Mucosa of rectum (tissue), 2 donors: ENCODE results near the gene CYTH4.

ENCODE experiments used
- H3K27ac ChIP-seq, 2 donors: one replicate each; pipeline ENCODE4 v1.7.0; 2013; ENCODE audit warnings: inconsistent platforms in 2 of 2, low read depth in 2 of 2, low read length in 2 of 2
- H3K27me3 ChIP-seq, 2 donors: one replicate each; pipeline ENCODE4 v1.7.0; 2013; ENCODE audit warnings: low read length in 2 of 2; ENCODE audit not compliant: control insufficient read depth in 2 of 2, insufficient read depth in 2 of 2
- H3K36me3 ChIP-seq, 2 donors: one replicate each; pipeline ENCODE4 v1.7.0; 2013; ENCODE audit warnings: low read length in 2 of 2; ENCODE audit not compliant: control insufficient read depth in 2 of 2, insufficient read depth in 2 of 2
- H3K4me1 ChIP-seq, 2 donors: one replicate each; pipeline ENCODE4 v1.7.0; 2013; ENCODE audit warnings: low read length in 2 of 2, mild to moderate bottlenecking in 1 of 2; ENCODE audit not compliant: control insufficient read depth in 2 of 2, insufficient read depth in 2 of 2
- H3K4me3 ChIP-seq, 2 donors: one replicate each; pipeline ENCODE4 v1.7.0; 2013; ENCODE audit warnings: low read length in 2 of 2
- H3K9ac ChIP-seq, 2 donors: one replicate each; pipeline ENCODE4 v1.7.0; 2013; ENCODE audit warnings: low read length in 2 of 2, low read depth in 1 of 2, mild to moderate bottlenecking in 1 of 2
- H3K9me3 ChIP-seq, 2 donors: one replicate each; pipeline ENCODE4 v1.7.0; 2013; ENCODE audit warnings: low read length in 2 of 2; ENCODE audit not compliant: control insufficient read depth in 2 of 2
- donor health status: healthy.
- donor health status: Normal muscosa, but diverticular disease.

The CYTH4 gene

GRCh38 chr22:37260155-37260795 is 22.0 kb upstream of the CYTH4 start:
- Histone ChIP-seq H3K9ac (no peak overlapping the region), H3K4me1 (peaks cover 0 to 9% of the 10 kb centered on the region in 2 donors), H3K4me3 (no peak overlapping the region), H3K27ac (no peak overlapping the region), H3K36me3 (no peaks in the 10 kb centered on the region), H3K9me3 (peaks cover 4 to 10% of the 10 kb centered on the region in 2 donors), H3K27me3 (peaks cover 0 to 14% of the 10 kb centered on the region in 2 donors)

- Histone ChIP-seq H3K9me3 (peaks cover 4 to 10% of the 10 kb centered on the region in 2 donors), H3K36me3 (no peaks in the 10 kb centered on the region), H3K9ac (no peak overlapping the region), H3K27me3 (peaks cover 0 to 14% of the 10 kb centered on the region in 2 donors), H3K27ac (no peak overlapping the region), H3K4me1 (peaks cover 0 to 9% of the 10 kb centered on the region in 2 donors), H3K4me3 (no peak overlapping the region)
These were observed 21.4 kb upstream of the CYTH4 start for GRCh38 chr22:37260901-37261336.

DNA sequence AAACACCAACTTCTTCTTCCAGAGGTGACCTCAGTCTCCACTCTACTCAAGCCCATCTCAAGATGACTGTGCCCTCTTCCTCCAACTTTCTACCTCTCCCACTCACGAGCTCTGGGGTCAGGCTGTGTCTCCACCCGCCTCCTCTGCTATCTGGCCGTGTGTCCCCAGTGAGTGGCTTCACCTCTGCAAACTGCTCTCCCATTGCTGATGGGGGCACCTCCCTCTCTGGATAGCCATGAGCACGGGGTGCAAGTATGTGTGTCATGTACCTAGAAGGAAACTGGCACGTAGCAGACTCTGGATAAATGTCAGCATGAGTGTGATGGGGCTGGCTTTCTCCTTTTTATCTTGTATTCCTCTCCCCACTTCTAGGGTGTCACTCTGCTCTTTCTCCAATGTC is 20.0 kb upstream of the CYTH4 start:
- no peak overlapping the region for H3K4me3 ChIP-seq
- H3K9ac ChIP-seq: no peak overlapping the region
- no peaks in the 10 kb centered on the region for H3K36me3 ChIP-seq
- peaks cover 4 to 10% of the 10 kb centered on the region in 2 donors for H3K9me3 ChIP-seq
- no peak overlapping the region for H3K27ac ChIP-seq
- H3K27me3 ChIP-seq: peaks cover 0 to 14% of the 10 kb centered on the region in 2 donors
- H3K4me1 ChIP-seq: peaks cover 0 to 12% of the 10 kb centered on the region in 2 donors

DNA sequence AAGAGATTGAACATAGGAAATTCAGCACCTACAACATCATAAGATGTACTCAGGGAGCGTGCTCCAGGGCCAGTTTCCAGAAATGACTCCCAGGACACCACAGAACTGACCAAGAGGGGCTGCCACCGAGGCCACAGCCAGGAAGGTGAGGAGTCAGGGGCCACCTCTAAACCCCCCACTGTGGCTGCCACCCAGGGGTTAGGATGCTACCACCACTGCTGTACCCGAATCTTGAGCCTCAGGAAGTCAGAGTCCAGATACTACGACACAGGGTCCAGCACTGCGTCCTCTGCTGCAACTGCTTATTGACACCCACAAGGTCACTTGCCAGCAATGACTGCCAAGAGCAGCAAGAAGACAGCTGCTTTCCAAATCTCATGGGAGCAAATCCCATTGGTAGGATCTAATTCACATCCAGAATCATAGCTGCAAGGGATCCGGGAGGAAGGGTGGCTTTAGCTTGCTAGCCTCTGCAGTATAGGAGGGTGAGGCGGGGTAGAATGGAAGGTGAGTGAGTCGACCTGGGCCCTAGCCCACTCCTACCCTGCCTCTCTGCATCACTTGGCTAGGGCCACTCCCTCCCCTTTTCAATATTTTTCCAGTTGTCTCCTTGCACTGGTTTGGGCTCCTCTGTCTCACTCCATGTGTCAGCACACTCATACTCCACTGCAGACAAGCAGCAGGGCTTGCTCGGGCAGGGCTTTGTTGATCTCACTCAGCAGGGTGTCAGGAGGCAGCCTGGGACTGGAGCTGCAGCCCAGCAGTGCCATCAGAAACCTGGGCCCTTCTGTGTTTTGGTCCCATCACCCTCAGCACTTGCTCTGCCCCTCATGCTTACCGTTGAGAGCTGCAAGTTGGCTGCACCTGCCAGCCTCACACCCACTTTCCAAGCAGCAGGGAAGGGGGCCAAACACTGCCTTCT is 18.1 kb upstream of the CYTH4 start:
- Histone ChIP-seq H3K9me3 (peaks cover 4 to 10% of the 10 kb centered on the region in 2 donors), H3K4me1 (peaks cover 0 to 9% of the 10 kb centered on the region in 2 donors), H3K27me3 (peaks cover 0 to 8% of the 10 kb centered on the region in 2 donors), H3K36me3 (no peaks in the 10 kb centered on the region), H3K9ac (no peak overlapping the region), H3K27ac (no peak overlapping the region), H3K4me3 (no peak overlapping the region)

GRCh38 chr22:37266581-37267134 is 15.7 kb upstream of the CYTH4 start:
- H3K27ac ChIP-seq: peak overlapping the region in 1 of 2 donors; percentile 56
- H3K36me3 ChIP-seq: no peaks in the 10 kb centered on the region
- H3K9me3 ChIP-seq: peaks cover 4 to 10% of the 10 kb centered on the region in 2 donors
- H3K9ac ChIP-seq: no peak overlapping the region
- no peaks in the 10 kb centered on the region for H3K27me3 ChIP-seq
- H3K4me1 ChIP-seq: peaks cover 0 to 3% of the 10 kb centered on the region in 2 donors
- H3K4me3 ChIP-seq: peak overlapping the region in 1 of 2 donors; percentile 71

DNA sequence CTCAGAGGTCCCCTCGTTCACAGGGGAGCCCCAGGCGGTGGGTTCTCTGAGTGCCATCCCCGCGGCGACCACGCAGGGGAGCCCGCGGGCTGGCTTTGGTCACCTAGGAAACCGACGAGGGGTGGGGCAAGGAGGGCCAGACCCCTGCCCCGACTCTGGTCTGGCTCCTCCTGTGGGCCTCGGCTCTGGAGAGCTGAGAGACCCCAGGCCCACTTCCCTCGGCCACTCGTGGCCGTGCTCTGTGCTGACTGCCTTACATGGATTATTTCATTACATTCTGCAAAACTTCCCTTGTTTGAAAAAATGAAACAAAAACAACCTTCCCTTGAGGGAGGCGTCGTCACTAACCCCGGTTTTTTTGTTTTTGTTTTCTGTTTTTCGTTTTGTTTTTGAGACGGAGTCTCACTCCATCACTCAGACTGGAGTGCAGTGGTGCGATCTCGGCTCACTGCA is 15.1 kb upstream of the CYTH4 start:
- Histone ChIP-seq H3K27ac (peak overlapping the region; percentile 2 to 56), H3K36me3 (no peaks in the 10 kb centered on the region), H3K9ac (peak overlapping the region in 1 of 2 donors; percentile 47), H3K4me1 (peaks cover 0 to 3% of the 10 kb centered on the region in 2 donors), H3K27me3 (no peaks in the 10 kb centered on the region), H3K9me3 (peaks cover 4 to 10% of the 10 kb centered on the region in 2 donors), H3K4me3 (peak overlapping the region; percentile 20 to 71)

DNA sequence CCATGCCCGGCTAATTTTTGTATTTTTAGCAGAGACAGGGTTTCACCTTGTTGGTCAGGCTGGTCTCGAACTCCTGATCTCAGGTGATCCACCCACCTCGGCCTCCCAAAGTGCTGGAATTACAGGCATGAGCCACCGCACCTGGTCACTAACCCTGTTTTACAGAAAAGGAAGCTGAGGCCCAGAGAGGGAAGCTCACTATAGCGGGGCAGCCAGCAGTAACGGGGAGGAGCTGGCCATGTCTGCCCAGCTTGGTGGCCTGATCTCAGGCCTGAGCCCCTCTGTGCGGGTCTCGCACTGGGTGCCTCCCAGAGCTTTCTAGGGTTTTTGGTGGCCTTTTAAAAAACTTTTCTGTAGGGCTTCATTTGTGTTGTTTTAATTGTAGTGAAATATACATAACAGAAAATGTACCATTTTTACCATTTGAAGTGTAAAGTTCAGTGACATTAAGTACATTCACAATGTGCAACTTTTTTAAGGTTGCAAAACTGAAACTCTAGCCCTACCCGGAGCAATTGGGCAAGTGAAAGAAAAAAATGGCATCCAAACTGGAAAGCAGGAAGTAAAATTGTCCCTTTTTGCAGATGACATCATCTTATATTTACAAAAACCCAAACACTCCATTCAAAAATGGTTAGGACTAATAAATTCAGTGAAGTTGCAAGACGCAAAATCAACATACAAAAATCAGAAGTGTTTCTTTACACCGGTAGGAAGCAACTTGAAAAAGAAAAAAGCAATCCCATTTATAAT is 14.5 kb upstream of the CYTH4 start:
- H3K27ac ChIP-seq: peak overlapping the region; percentile 2 to 56
- no peaks in the 10 kb centered on the region for H3K36me3 ChIP-seq
- peaks cover 4 to 10% of the 10 kb centered on the region in 2 donors for H3K9me3 ChIP-seq
- peak overlapping the region in 1 of 2 donors; percentile 71 for H3K4me3 ChIP-seq
- H3K4me1 ChIP-seq: peaks cover 0 to 3% of the 10 kb centered on the region in 2 donors
- H3K27me3 ChIP-seq: no peaks in the 10 kb centered on the region
- H3K9ac ChIP-seq: no peak overlapping the region

DNA sequence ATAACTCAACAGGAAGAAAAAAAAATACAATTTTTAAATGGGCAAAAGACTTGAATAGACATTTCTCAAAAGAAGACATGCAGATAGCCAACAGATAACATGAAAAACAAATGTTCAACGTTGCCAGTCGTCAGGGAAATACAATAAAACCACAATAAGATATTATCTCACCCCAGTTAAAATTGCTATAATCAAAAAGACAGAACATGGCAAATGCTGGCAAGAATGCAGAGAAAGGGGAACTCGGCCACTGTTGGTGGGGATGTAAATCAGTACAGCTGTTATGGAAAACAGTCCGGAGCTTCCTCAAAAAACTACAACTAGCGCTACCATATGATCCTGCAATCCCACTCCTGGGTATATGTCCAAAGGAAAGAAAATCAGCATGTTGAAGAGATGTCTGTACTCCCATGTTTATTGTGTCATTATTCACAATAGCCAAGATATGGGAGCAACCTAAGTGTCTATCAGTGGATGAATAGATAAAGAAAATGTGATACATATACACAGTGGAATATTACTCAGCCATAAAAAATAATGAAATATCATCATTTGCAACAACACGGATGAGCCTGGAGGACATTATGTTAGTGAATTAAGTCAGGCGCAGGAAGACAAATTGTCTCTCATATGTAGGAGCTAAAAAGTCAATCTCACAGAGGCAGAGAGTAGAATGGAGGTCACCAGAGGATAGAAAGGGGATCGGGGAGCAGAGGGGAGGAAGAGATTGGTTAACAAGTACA is 12.2 kb upstream of the CYTH4 start:
- Histone ChIP-seq H3K4me3 (no peak overlapping the region), H3K27me3 (peaks cover 0 to 2% of the 10 kb centered on the region in 2 donors), H3K9me3 (no peaks in the 10 kb centered on the region), H3K36me3 (no peaks in the 10 kb centered on the region), H3K4me1 (peaks cover 0 to 7% of the 10 kb centered on the region in 2 donors), H3K9ac (no peak overlapping the region), H3K27ac (no peak overlapping the region)
